Immature natural killer cell (primary cell): Measurements from ENCODE around the gene AKNA. TPM values are rescaled to one million over a fixed set of nuclear protein-coding genes. Genes with fewer than 3 reads are reported as not detected.

Experiments
- DNase-seq, 3 donors: peaks; one replicate each; pipeline ENCODE4 v3.0.0; 2022; ENCODE audit warnings: mixed read lengths in 1 of 3
- H3K27ac Mint-ChIP-seq, 6 donors: one replicate each; pipeline ENCODE4 v1.8.0; 2020; ENCODE audit warnings: mixed read lengths in 6 of 6, mild to moderate bottlenecking in 5 of 6, inconsistent platforms in 4 of 6, moderate library complexity in 3 of 6
- H3K27me3 Mint-ChIP-seq, 3 donors: one replicate each; pipeline ENCODE4 v1.8.0; 2020 to 2021; ENCODE audit warnings: low read depth in 3 of 3, mild to moderate bottlenecking in 3 of 3, mixed read lengths in 3 of 3, moderate library complexity in 3 of 3, inconsistent platforms in 1 of 3
- H3K36me3 Mint-ChIP-seq, 3 donors: one replicate each; pipeline ENCODE4 v1.8.0; 2020; ENCODE audit warnings: mixed read lengths in 3 of 3, inconsistent platforms in 2 of 3, mild to moderate bottlenecking in 2 of 3
- H3K4me1 Mint-ChIP-seq, 2 donors: one replicate each; pipeline ENCODE4 v1.8.0; 2020; ENCODE audit warnings: inconsistent platforms in 2 of 2, mild to moderate bottlenecking in 2 of 2, mixed read lengths in 2 of 2, moderate library complexity in 1 of 2
- H3K4me3 Mint-ChIP-seq, 5 donors: one replicate each; pipeline ENCODE4 v1.8.0; 2020; ENCODE audit warnings: mild to moderate bottlenecking in 5 of 5, mixed read lengths in 5 of 5, inconsistent platforms in 3 of 5, moderate library complexity in 3 of 5
- H3K9me3 Mint-ChIP-seq, 6 donors: one replicate each; pipeline ENCODE4 v1.8.0; 2020; ENCODE audit warnings: mild to moderate bottlenecking in 6 of 6, mixed read lengths in 6 of 6, inconsistent platforms in 4 of 6, moderate library complexity in 3 of 6
- polyA plus RNA-seq, 3 donors: library from polyadenylated mRNA; unstranded; fragments of 300-500 nt; fragmentation: Illumina TruSeq; gene quantifications; one replicate each; pipeline ENCODE4 v1.2.3, GENCODE V29; 2021

AKNA gene
- polyA plus RNA-seq, 3 donors from 2014 or later = 4.0 to 56.3 (median 13.8) TPM

DNA sequence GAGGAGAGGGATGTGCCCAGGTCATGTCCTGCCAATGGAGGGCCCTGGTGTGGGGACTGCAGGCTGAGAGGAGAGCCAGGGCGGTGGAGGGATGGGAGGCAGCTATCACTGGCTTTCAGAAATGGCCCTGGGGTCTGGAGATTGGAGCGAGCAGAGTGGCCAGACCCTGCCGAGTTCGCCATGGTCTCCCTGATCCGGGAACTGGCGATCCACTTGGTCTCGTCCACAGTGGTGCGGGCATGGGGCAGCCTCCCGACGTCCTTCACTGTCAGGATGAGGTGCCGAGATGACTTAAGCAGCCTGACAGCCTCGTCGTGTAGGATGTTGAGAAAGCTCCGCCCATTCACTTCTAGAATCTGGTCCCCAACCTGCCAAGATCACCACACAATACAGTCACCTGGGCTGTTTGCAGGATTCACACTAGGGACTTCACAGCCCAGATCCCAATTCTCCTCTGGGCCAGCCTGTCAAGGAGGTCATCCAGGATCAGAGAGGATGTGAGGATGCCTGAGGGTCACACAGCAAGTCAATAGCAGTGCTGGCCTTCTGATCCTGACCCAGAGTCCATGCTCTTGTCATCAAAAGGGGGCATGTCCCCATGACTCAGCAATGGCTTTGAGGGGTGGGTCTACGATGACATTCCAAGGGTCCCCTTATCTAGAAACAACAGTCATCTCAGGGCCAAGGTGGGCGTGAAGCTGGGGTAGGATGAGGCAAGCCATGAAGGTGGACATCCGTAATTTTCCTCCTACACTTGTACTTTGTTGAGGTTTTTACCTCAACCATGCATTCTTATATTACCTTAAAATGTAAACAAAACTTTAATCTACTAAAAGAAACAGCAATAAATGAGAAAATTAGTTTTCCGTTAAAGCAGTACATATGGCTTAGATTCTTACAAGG lies 38.5 kb upstream of the AKNA start:
- Mint-ChIP-seq H3K27ac (no peak overlapping the region), H3K9me3 (no peaks in the 10 kb centered on the region), H3K4me1 (no peaks in the 10 kb centered on the region), H3K27me3 (peaks cover 0 to 4% (median 3%) of the 10 kb centered on the region in 3 donors), H3K36me3 (peaks cover 0 to 3% (median 0%) of the 10 kb centered on the region in 3 donors), H3K4me3 (no peak overlapping the region)
- DNase-seq = no peak

GRCh38 chr9:114425126-114425525 lies 37.3 kb upstream of the AKNA start:
- peaks cover 0 to 4% (median 3%) of the 10 kb centered on the region in 3 donors for H3K27me3 Mint-ChIP-seq
- peaks cover 0 to 3% (median 0%) of the 10 kb centered on the region in 3 donors for H3K36me3 Mint-ChIP-seq
- H3K4me1 Mint-ChIP-seq = no peaks in the 10 kb centered on the region
- H3K4me3 Mint-ChIP-seq = no peak overlapping the region
- H3K27ac Mint-ChIP-seq = no peak overlapping the region
- no peaks in the 10 kb centered on the region for H3K9me3 Mint-ChIP-seq
- no peak for DNase-seq

DNA sequence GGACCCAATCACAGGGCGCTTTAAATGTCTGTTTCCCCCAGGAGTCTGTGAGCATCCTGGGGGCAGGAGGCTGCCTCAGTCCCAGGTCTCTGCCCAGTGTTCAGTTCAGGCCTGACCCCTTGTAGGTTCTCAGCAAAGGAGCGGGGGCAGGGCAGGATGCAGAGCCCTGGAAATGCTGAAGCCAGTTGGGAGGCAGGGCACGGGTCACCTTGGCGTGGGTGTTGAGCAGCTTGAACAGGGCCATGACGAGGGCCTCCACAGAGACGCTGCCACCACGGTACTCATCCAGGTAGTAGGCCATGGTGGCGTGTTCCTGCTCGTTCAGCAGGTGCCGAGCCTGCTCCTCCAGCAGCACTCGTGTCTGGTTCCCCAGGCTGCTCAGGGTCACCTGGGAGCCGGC lies 36.3 kb upstream of the AKNA start:
- DNase-seq = no peak
- Mint-ChIP-seq H3K27me3 (peaks cover 0 to 4% (median 3%) of the 10 kb centered on the region in 3 donors), H3K4me3 (no peak overlapping the region), H3K27ac (no peak overlapping the region), H3K36me3 (peaks cover 0 to 3% (median 0%) of the 10 kb centered on the region in 3 donors), H3K4me1 (no peaks in the 10 kb centered on the region), H3K9me3 (no peaks in the 10 kb centered on the region)

- Mint-ChIP-seq H3K4me3 (no peak overlapping the region), H3K27ac (no peak overlapping the region), H3K4me1 (peaks cover 0 to under 1% of the 10 kb centered on the region in 2 donors), H3K27me3 (peaks cover 0 to 1% (median 0%) of the 10 kb centered on the region in 3 donors), H3K36me3 (peaks cover 0 to 1% (median 0%) of the 10 kb centered on the region in 3 donors), H3K9me3 (no peaks in the 10 kb centered on the region)
- no peak for DNase-seq
Measured at GRCh38 chr9:114423181-114423580, 35.4 kb upstream of the AKNA start.

DNA sequence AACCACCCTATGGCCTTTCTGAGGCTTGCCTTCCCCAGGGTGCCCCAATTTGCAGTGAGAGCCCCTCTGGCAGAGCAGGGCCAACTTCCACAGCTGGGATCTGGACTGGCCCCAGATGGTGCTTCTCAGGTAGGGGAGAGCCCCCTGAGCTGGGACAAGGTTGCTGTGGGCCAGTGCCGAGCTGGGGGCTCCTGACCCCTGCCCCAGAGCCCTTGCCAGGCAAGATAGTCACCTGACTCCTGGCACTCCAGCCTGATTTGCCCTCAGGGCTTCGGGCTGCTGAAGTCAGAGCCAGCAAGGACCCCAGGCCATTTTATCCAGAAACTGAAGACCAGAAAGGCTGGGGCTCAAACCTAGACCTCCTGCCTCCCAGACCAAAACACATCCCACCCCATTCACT lies 33.4 kb upstream of the AKNA start:
- peaks cover 7 to 9% of the 10 kb centered on the region in 2 donors for H3K4me1 Mint-ChIP-seq

GRCh38 chr9:114419796-114420195 lies 32.0 kb upstream of the AKNA start:
- Mint-ChIP-seq H3K36me3 (no peaks in the 10 kb centered on the region), H3K27me3 (peaks cover 0 to 2% (median 1%) of the 10 kb centered on the region in 3 donors), H3K9me3 (no peaks in the 10 kb centered on the region), H3K27ac (no peak overlapping the region), H3K4me1 (peaks cover 7 to 9% of the 10 kb centered on the region in 2 donors), H3K4me3 (no peak overlapping the region)
- DNase-seq = no peak

More for the DNA sequence above, 33.4 kb upstream of the AKNA start:
- Mint-ChIP-seq H3K27me3 (peaks cover 0 to 1% (median 0%) of the 10 kb centered on the region in 3 donors), H3K36me3 (no peaks in the 10 kb centered on the region), H3K27ac (no peak overlapping the region), H3K9me3 (no peaks in the 10 kb centered on the region), H3K4me3 (no peak overlapping the region)
- DNase-seq = no peak

DNA sequence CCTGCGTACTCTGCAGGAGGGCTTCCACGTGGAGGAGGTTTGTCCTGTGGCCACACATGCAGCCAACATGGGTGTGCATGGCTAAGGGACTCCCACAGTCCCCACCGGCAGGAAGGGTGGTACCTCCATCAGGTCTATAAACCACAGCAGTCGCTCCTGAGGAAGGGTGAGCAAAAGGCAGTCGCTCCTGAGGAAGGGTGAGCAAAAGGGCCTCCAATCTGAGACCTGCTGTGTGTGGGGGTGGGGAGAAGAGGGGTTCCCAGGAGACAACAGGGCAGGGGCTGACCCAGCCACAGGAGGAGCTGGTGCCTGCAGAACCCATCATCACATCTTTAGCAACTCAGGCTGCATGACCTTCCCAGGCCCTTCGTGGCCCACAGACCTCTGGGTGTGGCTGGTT lies 30.3 kb upstream of the AKNA start:
- Mint-ChIP-seq H3K4me3 (no peak overlapping the region), H3K4me1 (peaks cover 7 to 9% of the 10 kb centered on the region in 2 donors), H3K27ac (no peak overlapping the region), H3K27me3 (peaks cover 0 to 2% (median 1%) of the 10 kb centered on the region in 3 donors), H3K9me3 (no peaks in the 10 kb centered on the region), H3K36me3 (no peaks in the 10 kb centered on the region)
- DNase-seq = no peak

DNA sequence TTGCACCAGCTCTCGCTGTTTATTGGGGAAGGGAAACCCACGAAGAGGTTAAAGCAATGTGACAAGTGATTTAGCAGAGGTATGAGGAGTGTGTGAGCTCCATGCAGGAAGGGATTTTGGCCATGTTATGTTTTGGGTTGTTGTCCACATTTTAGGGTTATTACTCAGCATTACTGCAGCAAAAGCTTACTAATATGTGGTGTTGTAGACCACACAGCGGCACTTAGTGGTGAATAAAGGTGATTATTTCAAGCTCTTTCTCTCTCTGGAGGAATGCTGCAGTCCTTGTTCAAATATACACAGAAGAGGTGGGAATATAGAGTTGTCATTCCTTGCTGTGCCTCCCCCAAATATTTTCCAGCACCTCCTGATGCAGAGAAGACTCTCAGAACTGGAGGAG lies 29.7 kb upstream of the AKNA start:
- peaks cover 7 to 9% of the 10 kb centered on the region in 2 donors for H3K4me1 Mint-ChIP-seq
- H3K27ac Mint-ChIP-seq = peak overlapping the region in 2 of 6 donors; percentile 15 to 40
- no peak for DNase-seq
- no peaks in the 10 kb centered on the region for H3K36me3 Mint-ChIP-seq
- H3K4me3 Mint-ChIP-seq = no peak overlapping the region
- H3K9me3 Mint-ChIP-seq = no peaks in the 10 kb centered on the region
- peaks cover 0 to 2% (median 0%) of the 10 kb centered on the region in 3 donors for H3K27me3 Mint-ChIP-seq

DNA sequence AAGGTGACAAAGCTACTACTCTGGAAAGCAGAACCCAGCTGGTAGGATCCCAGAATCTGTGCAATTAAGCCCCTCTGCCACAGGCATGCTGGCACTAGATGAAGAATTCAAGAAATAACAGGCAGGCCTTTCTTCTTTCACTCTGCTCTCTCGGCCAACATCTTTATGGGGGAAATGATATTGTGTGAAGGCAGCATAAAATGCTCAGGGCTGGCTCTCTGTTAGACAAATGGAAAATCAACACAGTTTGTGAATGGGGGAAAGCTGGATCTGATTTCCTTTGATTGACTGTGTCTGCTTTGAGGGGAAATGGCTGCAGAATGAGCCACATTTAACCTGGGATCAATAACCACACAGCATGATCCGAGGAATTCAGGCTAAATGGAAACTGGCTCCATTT lies 29.1 kb upstream of the AKNA start:
- Mint-ChIP-seq H3K4me3 (no peak overlapping the region), H3K27me3 (peaks cover 0 to 2% (median 0%) of the 10 kb centered on the region in 3 donors), H3K9me3 (no peaks in the 10 kb centered on the region), H3K4me1 (peaks cover 7 to 9% of the 10 kb centered on the region in 2 donors), H3K36me3 (no peaks in the 10 kb centered on the region), H3K27ac (peak overlapping the region in 1 of 6 donors; percentile 17)
- no peak for DNase-seq

- no peaks in the 10 kb centered on the region for H3K9me3 Mint-ChIP-seq
- DNase-seq = no peak
- H3K4me1 Mint-ChIP-seq = peaks cover 7 to 9% of the 10 kb centered on the region in 2 donors
- H3K36me3 Mint-ChIP-seq = no peaks in the 10 kb centered on the region
- peak overlapping the region in 1 of 6 donors; percentile 17 for H3K27ac Mint-ChIP-seq
- no peak overlapping the region for H3K4me3 Mint-ChIP-seq
- peaks cover 0 to 2% (median 0%) of the 10 kb centered on the region in 3 donors for H3K27me3 Mint-ChIP-seq
Measured at GRCh38 chr9:114416290-114416689, 28.5 kb upstream of the AKNA start.

DNA sequence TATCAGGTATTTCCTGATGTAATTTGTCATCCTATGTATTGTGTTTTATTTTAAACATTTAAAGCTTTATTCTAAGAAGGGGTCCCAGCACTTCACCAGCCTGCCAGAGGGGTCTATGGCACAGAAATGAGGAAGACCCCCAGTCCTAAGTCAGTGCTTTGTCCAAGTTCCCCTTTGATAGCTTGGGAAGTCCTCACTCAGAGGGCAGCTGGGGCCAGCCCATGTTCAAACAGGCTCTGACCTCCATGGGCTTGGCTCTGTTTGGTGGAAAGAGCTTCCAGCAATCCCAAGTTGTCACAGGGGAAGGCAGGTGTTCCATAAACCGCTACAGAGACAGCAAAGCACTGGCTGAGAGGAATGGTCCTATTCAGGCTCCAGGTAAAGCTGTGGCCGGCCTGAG lies 26.6 kb upstream of the AKNA start:
- H3K36me3 Mint-ChIP-seq = no peaks in the 10 kb centered on the region
- H3K27me3 Mint-ChIP-seq = peaks cover 0 to 4% (median 0%) of the 10 kb centered on the region in 3 donors
- H3K4me1 Mint-ChIP-seq = peaks cover 7 to 9% of the 10 kb centered on the region in 2 donors
- no peak for DNase-seq
- no peak overlapping the region for H3K27ac Mint-ChIP-seq
- H3K4me3 Mint-ChIP-seq = no peak overlapping the region
- no peaks in the 10 kb centered on the region for H3K9me3 Mint-ChIP-seq

GRCh38 chr9:114413861-114414301 lies 26.1 kb upstream of the AKNA start:
- H3K27ac Mint-ChIP-seq = no peak overlapping the region
- no peaks in the 10 kb centered on the region for H3K36me3 Mint-ChIP-seq
- H3K9me3 Mint-ChIP-seq = no peaks in the 10 kb centered on the region
- H3K27me3 Mint-ChIP-seq = peaks cover 0 to 4% (median 0%) of the 10 kb centered on the region in 3 donors
- H3K4me1 Mint-ChIP-seq = peaks cover 7 to 9% of the 10 kb centered on the region in 2 donors
- no peak overlapping the region for H3K4me3 Mint-ChIP-seq
- no peak for DNase-seq

DNA sequence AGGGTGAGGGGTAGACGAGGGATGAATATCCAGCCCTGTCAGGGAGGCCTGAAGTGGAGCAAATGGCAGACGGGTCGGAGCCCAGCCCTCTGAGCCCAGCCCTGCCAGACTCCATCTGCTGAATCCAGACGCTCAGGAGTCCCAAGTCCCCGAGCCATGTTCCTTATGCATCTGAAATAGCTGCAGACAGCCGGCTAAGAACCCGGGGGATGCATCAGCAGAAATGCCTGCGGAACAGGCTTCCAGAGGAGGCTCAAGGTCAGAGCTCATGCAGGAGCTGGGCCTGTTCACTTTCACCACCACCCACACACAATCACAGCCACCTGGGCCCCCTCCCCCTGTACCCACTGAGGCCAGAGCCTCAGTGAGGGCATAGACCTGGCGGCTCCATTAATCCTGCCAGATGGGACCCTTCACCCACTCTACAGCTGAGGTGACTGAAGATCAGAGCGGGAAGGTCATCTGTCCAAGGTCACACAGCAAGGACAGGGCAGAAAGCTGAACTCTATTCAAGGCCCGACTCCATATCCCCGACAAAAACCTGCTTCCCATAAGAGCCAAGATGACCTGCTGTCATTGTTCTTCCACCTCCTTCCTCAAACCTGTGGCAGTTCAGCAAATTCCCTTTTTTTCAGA lies 24.4 kb upstream of the AKNA start:
- no peaks in the 10 kb centered on the region for H3K9me3 Mint-ChIP-seq
- peaks cover 0 to 4% (median 0%) of the 10 kb centered on the region in 3 donors for H3K27me3 Mint-ChIP-seq
- no peak overlapping the region for H3K27ac Mint-ChIP-seq

DNA sequence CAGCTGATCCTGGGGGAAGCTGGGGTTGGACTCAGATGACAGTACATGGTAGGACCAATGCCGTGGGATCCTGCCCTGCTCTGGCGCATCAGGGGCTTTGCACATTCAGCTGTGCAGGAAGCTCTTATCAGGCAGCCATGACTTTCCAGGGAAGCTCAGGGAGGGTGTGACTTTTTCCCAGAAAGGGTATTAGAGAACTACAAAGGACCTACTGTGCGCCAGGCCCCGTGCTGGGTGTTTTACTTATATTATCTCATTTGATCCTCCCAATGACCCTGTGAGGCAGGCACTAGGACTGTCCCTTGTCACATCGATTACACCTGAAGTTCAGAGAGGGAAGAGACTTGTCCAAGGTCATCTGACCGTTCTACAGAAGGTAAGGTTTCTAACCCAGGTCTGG lies 23.7 kb upstream of the AKNA start:
- Mint-ChIP-seq H3K36me3 (no peaks in the 10 kb centered on the region), H3K27ac (no peak overlapping the region), H3K4me1 (no peaks in the 10 kb centered on the region)

More for the DNA sequence above, 24.4 kb upstream of the AKNA start:
- no peak for DNase-seq
- no peaks in the 10 kb centered on the region for H3K4me1 Mint-ChIP-seq
- no peaks in the 10 kb centered on the region for H3K36me3 Mint-ChIP-seq
- H3K4me3 Mint-ChIP-seq = no peak overlapping the region

More for the DNA sequence above, 23.7 kb upstream of the AKNA start:
- Mint-ChIP-seq H3K4me3 (no peak overlapping the region), H3K9me3 (no peaks in the 10 kb centered on the region), H3K27me3 (peaks cover 0 to 4% (median 0%) of the 10 kb centered on the region in 3 donors)
- DNase-seq = no peak
